HG03097 (cell line): Measurements from ENCODE around the gene LDLRAD4.

Source experiments
- ATAC-seq: cut with Tn5 transposase; IDR thresholded peaks from one replicate; pipeline ENCODE4 v1.9.1; 2021; ENCODE audit not compliant: unreplicated experiment, low FRiP score

LDLRAD4 gene

GRCh38 chr18:13576598-13576997, 358.0 kb downstream of the LDLRAD4 start:
- peak; percentile 12 for ATAC-seq

GRCh38 chr18:13577091-13577697, 358.6 kb downstream of the LDLRAD4 start:
- ATAC-seq = peak; percentile 81

GRCh38 chr18:13577781-13578180, 359.2 kb downstream of the LDLRAD4 start:
- no peak for ATAC-seq

- ATAC-seq = no peak
Measured at GRCh38 chr18:13578400-13578799, 359.8 kb downstream of the LDLRAD4 start.

- no peak for ATAC-seq
Measured at GRCh38 chr18:13579874-13580273, 361.3 kb downstream of the LDLRAD4 start.

GRCh38 chr18:13580351-13580750, 361.8 kb downstream of the LDLRAD4 start:
- ATAC-seq = no peak

GRCh38 chr18:13580991-13581390, 362.4 kb downstream of the LDLRAD4 start:
- ATAC-seq = no peak

GRCh38 chr18:13581496-13582177, 363.1 kb downstream of the LDLRAD4 start:
- no peak for ATAC-seq

GRCh38 chr18:13582178-13582670, 363.7 kb downstream of the LDLRAD4 start:
- no peak for ATAC-seq

- no peak for ATAC-seq
Measured at GRCh38 chr18:13583576-13584550, 365.3 kb downstream of the LDLRAD4 start.

GRCh38 chr18:13584825-13585224, 366.3 kb downstream of the LDLRAD4 start:
- ATAC-seq = no peak

- no peak for ATAC-seq
Measured at GRCh38 chr18:13585379-13586153, 367.0 kb downstream of the LDLRAD4 start.

GRCh38 chr18:13587001-13587400, 368.4 kb downstream of the LDLRAD4 start:
- no peak for ATAC-seq

- ATAC-seq = no peak
Measured at GRCh38 chr18:13587477-13587876, 368.9 kb downstream of the LDLRAD4 start.

- ATAC-seq = no peak
Measured at GRCh38 chr18:13587937-13588336, 369.4 kb downstream of the LDLRAD4 start.

- no peak for ATAC-seq
Measured at GRCh38 chr18:13589316-13589715, 370.8 kb downstream of the LDLRAD4 start.

- no peak for ATAC-seq
Measured at GRCh38 chr18:13589943-13590342, 371.4 kb downstream of the LDLRAD4 start.

- ATAC-seq = no peak
Measured at GRCh38 chr18:13592246-13592645, 373.7 kb downstream of the LDLRAD4 start.

GRCh38 chr18:13594551-13594950, 376.0 kb downstream of the LDLRAD4 start:
- ATAC-seq = no peak

GRCh38 chr18:13597068-13597467, 378.5 kb downstream of the LDLRAD4 start:
- no peak for ATAC-seq
